HFFc6 (cell line): ENCODE measurements around the gene CAV1. TPM values are rescaled to one million over a fixed set of nuclear protein-coding genes. Genes with fewer than 3 reads are reported as not detected.
A peak's percentile ranks its signal among the peaks of the same experiment; 100 is the strongest.

Experiments
- DNase-seq: peaks from one replicate; pipeline ENCODE4 v3.0.0-alpha.2; 2018
- H3K27ac Mint-ChIP-seq: 2 replicates; pipeline ENCODE4 v1.8.0; 2020; ENCODE audit warnings: mild to moderate bottlenecking, mixed read lengths
- H3K27me3 Mint-ChIP-seq: 2 replicates; pipeline ENCODE4 v1.8.0; 2021; ENCODE audit warnings: mild to moderate bottlenecking, moderate library complexity, mixed read lengths; ENCODE audit not compliant: insufficient read depth
- H3K36me3 Mint-ChIP-seq: 2 replicates; pipeline ENCODE4 v1.8.0; 2021; ENCODE audit warnings: low read depth, mixed read lengths
- H3K4me1 Mint-ChIP-seq: 2 replicates; pipeline ENCODE4 v1.8.0; 2020; ENCODE audit warnings: low read depth, mixed read lengths
- H3K4me3 Mint-ChIP-seq: 2 replicates; pipeline ENCODE4 v1.8.0; 2020; ENCODE audit warnings: mild to moderate bottlenecking, moderate library complexity, mixed read lengths
- H3K9me3 Mint-ChIP-seq: 2 replicates; pipeline ENCODE4 v1.8.0; 2020; ENCODE audit warnings: mild to moderate bottlenecking, mixed read lengths
- total RNA-seq, 6 experiments: library from RNA; stranded (reverse); fragmentation: NEBNext Ultra II Directional; extraction: Animal tissue kit (Norgen Biotek cat#: 25700); gene quantifications; 2 replicates in 1 of 6; 3 replicates in 5 of 6; pipeline ENCODE4 v1.2.3, GENCODE V29; 2021
- TF ChIP-seq, protein P1 (sequence below): fragments of 200-600 bp; sonication (generic); IDR thresholded peaks from 2 replicates; pipeline ENCODE4 v1.5.0; 2021; ENCODE audit warnings: antibody characterized with exemption, mild to moderate bottlenecking

CAV1 gene
- total RNA-seq, 6 experiments from 2014 or later: 938 to 1,171 (median 1,076) TPM

DNA sequence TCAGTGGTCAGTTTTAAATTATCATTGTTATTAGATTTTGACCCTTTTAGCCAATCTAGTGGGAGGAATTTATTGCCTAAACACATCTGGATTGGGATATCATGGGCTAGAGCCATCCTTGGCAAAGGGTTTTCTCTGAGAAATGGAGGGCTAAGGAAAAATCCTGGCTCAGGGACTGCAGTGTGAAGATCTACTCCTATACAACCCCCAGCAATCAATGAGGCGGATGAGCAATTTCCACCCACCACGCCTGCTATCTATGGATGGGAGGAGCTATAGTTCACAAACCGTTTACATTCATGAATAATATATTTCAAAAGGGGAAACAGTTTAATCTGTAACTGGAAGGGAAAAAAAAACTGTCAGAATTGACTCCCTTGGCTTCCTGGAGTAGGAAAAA lies 2.7 kb downstream of the CAV1 start:
- TF ChIP-seq, protein P1, sequence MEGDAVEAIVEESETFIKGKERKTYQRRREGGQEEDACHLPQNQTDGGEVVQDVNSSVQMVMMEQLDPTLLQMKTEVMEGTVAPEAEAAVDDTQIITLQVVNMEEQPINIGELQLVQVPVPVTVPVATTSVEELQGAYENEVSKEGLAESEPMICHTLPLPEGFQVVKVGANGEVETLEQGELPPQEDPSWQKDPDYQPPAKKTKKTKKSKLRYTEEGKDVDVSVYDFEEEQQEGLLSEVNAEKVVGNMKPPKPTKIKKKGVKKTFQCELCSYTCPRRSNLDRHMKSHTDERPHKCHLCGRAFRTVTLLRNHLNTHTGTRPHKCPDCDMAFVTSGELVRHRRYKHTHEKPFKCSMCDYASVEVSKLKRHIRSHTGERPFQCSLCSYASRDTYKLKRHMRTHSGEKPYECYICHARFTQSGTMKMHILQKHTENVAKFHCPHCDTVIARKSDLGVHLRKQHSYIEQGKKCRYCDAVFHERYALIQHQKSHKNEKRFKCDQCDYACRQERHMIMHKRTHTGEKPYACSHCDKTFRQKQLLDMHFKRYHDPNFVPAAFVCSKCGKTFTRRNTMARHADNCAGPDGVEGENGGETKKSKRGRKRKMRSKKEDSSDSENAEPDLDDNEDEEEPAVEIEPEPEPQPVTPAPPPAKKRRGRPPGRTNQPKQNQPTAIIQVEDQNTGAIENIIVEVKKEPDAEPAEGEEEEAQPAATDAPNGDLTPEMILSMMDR: no peak
- Mint-ChIP-seq H3K9me3 (no peaks in the 10 kb centered on the region), H3K27me3 (peaks cover 10% of the 10 kb centered on the region), H3K27ac (peak overlapping the region; percentile 98), H3K36me3 (peaks cover 68% of the 10 kb centered on the region), H3K4me3 (peak overlapping the region; percentile 96), H3K4me1 (peaks cover 66% of the 10 kb centered on the region)
- DNase-seq: no peak

GRCh38 chr7:116528008-116528789 lies 3.4 kb downstream of the CAV1 start:
- TF ChIP-seq, protein P1: no peak
- Mint-ChIP-seq H3K36me3 (peaks cover 73% of the 10 kb centered on the region), H3K27ac (peak overlapping the region; percentile 98), H3K27me3 (peaks cover 10% of the 10 kb centered on the region), H3K4me3 (peak overlapping the region; percentile 96), H3K4me1 (peaks cover 65% of the 10 kb centered on the region), H3K9me3 (no peaks in the 10 kb centered on the region)
- peak; percentile 93 for DNase-seq

GRCh38 chr7:116529250-116529649 lies 4.4 kb downstream of the CAV1 start:
- peaks cover 79% of the 10 kb centered on the region for H3K36me3 Mint-ChIP-seq
- peak overlapping the region; percentile 96 for H3K4me3 Mint-ChIP-seq
- TF ChIP-seq, protein P1: no peak
- DNase-seq: no peak
- H3K27me3 Mint-ChIP-seq: peaks cover 10% of the 10 kb centered on the region
- no peaks in the 10 kb centered on the region for H3K9me3 Mint-ChIP-seq
- peak overlapping the region; percentile 98 for H3K27ac Mint-ChIP-seq
- peaks cover 62% of the 10 kb centered on the region for H3K4me1 Mint-ChIP-seq

DNA sequence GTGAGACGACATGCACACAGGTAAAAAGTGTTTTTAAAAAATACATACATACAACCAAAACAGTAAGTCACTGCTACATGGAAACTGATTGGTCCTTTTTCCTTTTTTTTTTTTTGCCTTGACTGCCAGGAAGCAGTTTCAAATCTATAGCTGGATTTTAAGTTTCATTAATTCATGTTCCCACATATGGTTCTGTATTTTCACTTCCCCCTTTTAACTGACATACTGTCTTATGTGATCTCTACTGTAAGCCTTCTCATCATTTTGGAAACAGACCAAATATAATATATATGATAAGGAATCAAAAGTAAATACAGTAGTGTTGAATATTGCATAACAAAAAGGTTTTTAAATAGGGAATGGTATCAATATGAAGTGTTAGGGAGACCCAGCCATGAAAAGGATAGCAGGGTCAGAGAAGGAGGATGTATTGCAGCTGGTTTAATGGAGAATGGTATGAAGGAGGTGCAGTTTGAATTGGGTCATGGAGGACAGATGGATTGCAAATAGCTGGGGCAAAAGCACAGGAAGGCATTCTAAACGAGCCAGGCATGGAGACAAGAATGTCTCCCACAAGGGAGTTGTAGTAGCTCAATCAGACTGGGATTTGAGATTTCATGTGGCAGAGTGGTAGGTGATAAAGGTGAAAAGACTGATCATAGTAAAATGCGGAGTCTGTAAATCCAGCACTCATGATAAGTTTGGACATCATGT lies 5.4 kb downstream of the CAV1 start:
- peaks cover 71% of the 10 kb centered on the region for H3K4me1 Mint-ChIP-seq
- no peak for DNase-seq

GRCh38 chr7:116532102-116532688 lies 7.4 kb downstream of the CAV1 start:
- peak overlapping the region; percentile 79 for H3K4me3 Mint-ChIP-seq
- peak overlapping the region; percentile 10 for H3K27ac Mint-ChIP-seq
- DNase-seq: no peak
- H3K27me3 Mint-ChIP-seq: peaks cover 6% of the 10 kb centered on the region
- H3K36me3 Mint-ChIP-seq: peaks cover 87% of the 10 kb centered on the region
- no peaks in the 10 kb centered on the region for H3K9me3 Mint-ChIP-seq
- peaks cover 86% of the 10 kb centered on the region for H3K4me1 Mint-ChIP-seq
- TF ChIP-seq, protein P1: no peak

More for the DNA sequence above, 5.4 kb downstream of the CAV1 start:
- Mint-ChIP-seq H3K4me3 (peak overlapping the region; percentile 96), H3K27me3 (peaks cover 8% of the 10 kb centered on the region; the same call in 1 of the 2 replicates), H3K36me3 (peaks cover 88% of the 10 kb centered on the region), H3K9me3 (no peaks in the 10 kb centered on the region), H3K27ac (peak overlapping the region; percentile 63)
- TF ChIP-seq, protein P1: no peak
